ENCODE data around the gene LRMDA. TPM values are rescaled to one million over a fixed set of nuclear protein-coding genes. Genes with fewer than 3 reads are reported as not detected.

The LRMDA gene
- total RNA-seq, 1 experiment from 2014 or later = 1.2 TPM

DNA sequence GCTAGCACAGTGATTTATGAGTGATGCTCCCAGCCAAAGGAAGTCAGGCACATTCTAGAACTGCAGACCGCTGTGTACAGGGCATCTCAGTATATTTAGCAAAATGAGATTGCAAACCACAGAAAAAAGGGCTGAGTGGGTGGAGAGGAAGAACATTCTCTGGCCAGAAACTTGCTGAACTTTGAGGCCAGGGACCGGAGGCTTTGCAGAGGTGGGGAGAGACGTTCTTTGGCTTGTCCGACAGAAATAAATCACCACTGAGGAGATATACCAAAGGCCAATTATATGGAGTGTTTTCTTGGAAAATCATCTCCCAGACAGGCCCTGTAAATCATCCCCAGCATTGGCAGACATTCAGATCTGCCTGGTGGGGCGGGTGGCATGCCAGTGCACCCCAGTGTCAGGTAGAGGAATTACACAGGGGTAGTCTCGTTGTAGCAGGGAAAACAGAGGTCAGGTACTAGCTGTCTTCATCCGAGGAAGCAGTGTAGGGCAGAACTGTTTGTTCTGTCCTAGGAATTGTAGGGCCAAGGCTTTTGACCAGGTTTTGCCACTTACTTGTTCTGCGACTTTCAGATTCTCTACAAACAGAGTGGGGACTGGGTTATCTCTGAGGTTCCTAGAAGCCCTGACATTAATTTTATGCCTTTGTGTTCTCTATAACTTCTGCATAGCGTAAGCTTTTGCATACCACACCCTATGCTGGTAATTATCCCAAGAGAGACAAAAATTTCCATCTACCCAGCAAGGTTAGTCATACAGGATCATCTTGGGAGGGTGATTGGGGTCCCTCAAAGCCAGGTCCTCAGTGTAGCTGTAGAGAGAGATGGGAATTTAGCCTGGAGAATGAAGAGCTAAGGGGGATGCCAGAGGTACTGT is 655.6 kb downstream of the LRMDA start:
- no peak overlapping the region for H3K4me2 ChIP-seq (ENCODE audit: low read length)
- ATAC-seq = peak; percentile 84
- no peaks in the 10 kb centered on the region for H3F3A ChIP-seq (ENCODE audit: low read length, unreplicated experiment)
- H4K20me1 ChIP-seq (ENCODE audit: low read length) = no peaks in the 10 kb centered on the region
- CTCF ChIA-PET = interaction anchor here (0.7 to 1.9 kb wide), 2 partner anchors 50 to 687 kb away, joined by 4 to 8 read pairs; no protein-coding TSS in a partner anchor
- H3K4me1 ChIP-seq (ENCODE audit: insufficient read depth, low read length) = no peaks in the 10 kb centered on the region; the same call in 1 of the 2 replicates
- no peak overlapping the region for H3K9ac ChIP-seq (ENCODE audit: low read length)
- no peak for TF ChIP-seq EZH2 (IDR thresholded peaks at IDR 0.05; ENCODE audit: low read length, unreplicated experiment)
- peak; percentile 100 for TF ChIP-seq CTCF (conservative IDR thresholded peaks at IDR 0.05; ENCODE audit: low read depth, low read length)
- H2AFZ ChIP-seq (ENCODE audit: low read length) = no peak overlapping the region
- POLR2A ChIA-PET (ENCODE audit: unreplicated experiment) = no interaction called here
- no TSS peak for BruUV-seq (replicated peaks)
- intact Hi-C loops (cut with micrococcal nuclease) = loop anchor here (1.0 to 5.0 kb wide), 2 partner anchors 175 to 686 kb away; partner anchors contain the start of gene ZNF503
- no peaks in the 10 kb centered on the region for H3K9me3 ChIP-seq (ENCODE audit: low read length)
- no peaks in the 10 kb centered on the region for H3K9me2 ChIP-seq (replicated peaks; ENCODE audit: low read length)
- H3K36me3 ChIP-seq (ENCODE audit: low read depth, low read length) = no peaks in the 10 kb centered on the region
- DNase-seq = peak; percentile 98
- no peak overlapping the region for H3K4me3 ChIP-seq (ENCODE audit: low read length)
- peaks cover 47% of the 10 kb centered on the region for H3K27me3 ChIP-seq (ENCODE audit: low read length)
- no peak overlapping the region for H3K27ac ChIP-seq (ENCODE audit: low read length)
- H3K79me2 ChIP-seq (ENCODE audit: low read length) = no peaks in the 10 kb centered on the region

DNA sequence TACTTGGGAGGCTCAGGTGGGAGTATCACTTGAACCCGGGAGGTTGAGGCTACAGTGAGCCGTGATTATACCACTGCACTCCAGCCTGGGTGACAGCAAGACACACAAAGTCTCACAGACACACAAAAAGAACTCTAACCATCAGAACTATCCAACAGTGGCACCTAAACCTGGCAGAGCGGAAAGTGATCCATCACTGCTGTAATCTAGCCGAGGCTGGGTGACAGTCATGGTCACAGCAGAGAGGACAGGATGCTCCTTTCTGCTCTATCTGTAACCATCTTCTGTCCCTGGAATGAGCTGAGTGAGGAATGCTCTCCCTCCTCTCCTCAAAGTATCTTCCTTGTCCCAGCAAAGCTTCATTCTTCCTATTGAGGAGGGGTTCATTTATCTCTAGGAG is 656.6 kb downstream of the LRMDA start:
- POLR2A ChIA-PET (ENCODE audit: unreplicated experiment) = no interaction called here
- CTCF ChIA-PET = interaction anchor here (0.5 to 1.9 kb wide), 2 partner anchors 51 to 896 kb away, joined by 5 to 8 read pairs; no protein-coding TSS in a partner anchor
- ATAC-seq = no peak
- H3F3A ChIP-seq (ENCODE audit: low read length, unreplicated experiment) = no peaks in the 10 kb centered on the region
- intact Hi-C loops (cut with micrococcal nuclease) = loop anchor here (5.0 kb wide), 1 partner anchor 176 kb away; no protein-coding TSS in a partner anchor
- no peak for DNase-seq
- H3K4me3 ChIP-seq (ENCODE audit: low read length) = no peak overlapping the region
- H3K4me2 ChIP-seq (ENCODE audit: low read length) = no peak overlapping the region
- no peaks in the 10 kb centered on the region for H3K79me2 ChIP-seq (ENCODE audit: low read length)
- H4K20me1 ChIP-seq (ENCODE audit: low read length) = no peaks in the 10 kb centered on the region
- BruUV-seq (replicated peaks) = no TSS peak
- peaks cover 56% of the 10 kb centered on the region for H3K27me3 ChIP-seq (ENCODE audit: low read length)
- no peak overlapping the region for H2AFZ ChIP-seq (ENCODE audit: low read length)
- TF ChIP-seq CTCF (conservative IDR thresholded peaks at IDR 0.05; ENCODE audit: low read depth, low read length) (no peak), EZH2phosphoT487 (IDR thresholded peaks at IDR 0.05; ENCODE audit: borderline replicate concordance, low read length) (no peak), EZH2 (IDR thresholded peaks at IDR 0.05; ENCODE audit: low read length, unreplicated experiment) (no peak)
- no peaks in the 10 kb centered on the region for H3K9me3 ChIP-seq (ENCODE audit: low read length)
- H3K9me2 ChIP-seq (replicated peaks; ENCODE audit: low read length) = no peaks in the 10 kb centered on the region
- H3K9ac ChIP-seq (ENCODE audit: low read length) = no peak overlapping the region
- no peaks in the 10 kb centered on the region for H3K36me3 ChIP-seq (ENCODE audit: low read depth, low read length)
- H3K27ac ChIP-seq (ENCODE audit: low read length) = no peak overlapping the region
- no peaks in the 10 kb centered on the region for H3K4me1 ChIP-seq (ENCODE audit: insufficient read depth, low read length)

- TF ChIP-seq EZH2phosphoT487 (IDR thresholded peaks at IDR 0.05; ENCODE audit: borderline replicate concordance, low read length) (no peak), CTCF (conservative IDR thresholded peaks at IDR 0.05; ENCODE audit: low read depth, low read length) (no peak), EZH2 (IDR thresholded peaks at IDR 0.05; ENCODE audit: low read length, unreplicated experiment) (peak; percentile 72)
- POLR2A ChIA-PET (ENCODE audit: unreplicated experiment) = interaction anchor here (0.5 kb wide), 1 partner anchor 422 kb away, joined by 6 read pairs; no protein-coding TSS in a partner anchor
- Histone ChIP-seq H3K27me3 (ENCODE audit: low read length) (peaks cover 64% of the 10 kb centered on the region), H3K4me3 (ENCODE audit: low read length) (no peak overlapping the region), H3K36me3 (ENCODE audit: low read depth, low read length) (no peaks in the 10 kb centered on the region), H3K9me3 (ENCODE audit: low read length) (no peaks in the 10 kb centered on the region), H3K4me1 (ENCODE audit: insufficient read depth, low read length) (no peaks in the 10 kb centered on the region), H3K9me2 (replicated peaks; ENCODE audit: low read length) (no peaks in the 10 kb centered on the region), H3K79me2 (ENCODE audit: low read length) (no peaks in the 10 kb centered on the region), H3K9ac (ENCODE audit: low read length) (no peak overlapping the region), H3K27ac (ENCODE audit: low read length) (no peak overlapping the region), H3F3A (ENCODE audit: low read length, unreplicated experiment) (no peaks in the 10 kb centered on the region), H4K20me1 (ENCODE audit: low read length) (no peaks in the 10 kb centered on the region), H2AFZ (ENCODE audit: low read length) (no peak overlapping the region), H3K4me2 (ENCODE audit: low read length) (no peak overlapping the region)
- CTCF ChIA-PET = no interaction called here
- intact Hi-C loops (cut with micrococcal nuclease) = loop anchor here (5.0 kb wide), 1 partner anchor 177 kb away; no protein-coding TSS in a partner anchor
- DNase-seq = no peak
- BruUV-seq (replicated peaks) = no TSS peak
- no peak for ATAC-seq
Measured at GRCh38 chr10:76088980-76089379, 657.6 kb downstream of the LRMDA start.
